HEK293 (cell line): ENCODE results near the gene ESR1.

ENCODE experiments used
- CTCF ChIP-seq: fragments of 450-650 bp; formaldehyde crosslinking; IDR thresholded peaks from 2 replicates; pipeline ENCODE4 v1.5.1; 2016; ENCODE audit warnings: missing biosample characterization, missing genetic modification characterization
- GLIS1 ChIP-seq: fragments of 450-650 bp; formaldehyde crosslinking; IDR thresholded peaks from 2 replicates; pipeline ENCODE4 v1.5.1; 2016; ENCODE audit warnings: missing biosample characterization, missing genetic modification characterization
- REST ChIP-seq: fragments of 450-650 bp; formaldehyde crosslinking; IDR thresholded peaks from 2 replicates; pipeline ENCODE4 v1.5.1; 2016; ENCODE audit warnings: missing biosample characterization, missing genetic modification characterization
- SP2 ChIP-seq: fragments of 450-650 bp; formaldehyde crosslinking; IDR thresholded peaks from 2 replicates; pipeline ENCODE4 v1.5.1; 2016; ENCODE audit warnings: missing biosample characterization, missing genetic modification characterization
- SP3 ChIP-seq: fragments of 450-650 bp; formaldehyde crosslinking; IDR thresholded peaks from 2 replicates; pipeline ENCODE4 v1.5.1; 2016; ENCODE audit warnings: missing biosample characterization, missing genetic modification characterization
- TSHZ1 ChIP-seq: fragments of 450-650 bp; formaldehyde crosslinking; IDR thresholded peaks from 2 replicates; pipeline ENCODE4 v1.5.1; 2016; ENCODE audit warnings: missing biosample characterization, missing genetic modification characterization, borderline replicate concordance
- ZBTB21 ChIP-seq: fragments of 450-650 bp; formaldehyde crosslinking; IDR thresholded peaks from 2 replicates; pipeline ENCODE4 v1.5.1; 2017; ENCODE audit warnings: missing biosample characterization, missing genetic modification characterization
- ZBTB7A ChIP-seq: fragments of 450-650 bp; formaldehyde crosslinking; IDR thresholded peaks from 2 replicates; pipeline ENCODE4 v1.5.1; 2016; ENCODE audit warnings: low read depth, missing biosample characterization, missing genetic modification characterization
- ZNF350 ChIP-seq: fragments of 450-650 bp; formaldehyde crosslinking; IDR thresholded peaks from 2 replicates; pipeline ENCODE4 v1.5.0; 2017; ENCODE audit warnings: missing biosample characterization, mild to moderate bottlenecking, missing genetic modification characterization
- ZNF362 ChIP-seq: fragments of 450-650 bp; formaldehyde crosslinking; IDR thresholded peaks from 2 replicates; pipeline ENCODE4 v1.5.1; 2016; ENCODE audit warnings: missing biosample characterization, missing genetic modification characterization
- ZNF433 ChIP-seq: fragments of 450-650 bp; formaldehyde crosslinking; IDR thresholded peaks from 2 replicates; pipeline ENCODE4 v1.5.1; 2016; ENCODE audit warnings: missing biosample characterization, missing genetic modification characterization, low read depth
- ZNF48 ChIP-seq: fragments of 450-650 bp; formaldehyde crosslinking; IDR thresholded peaks from 2 replicates; pipeline ENCODE4 v1.5.1; 2016; ENCODE audit warnings: missing biosample characterization, missing genetic modification characterization

GRCh38 chr6:151917531-151918329, 110.2 kb downstream of the ESR1 start:
- TF ChIP-seq TSHZ1 (tag by site-specific recombination) (no peak), ZNF362 (tag by site-specific recombination) (no peak), ZNF48 (tag by site-specific recombination) (no peak), GLIS1 (no peak), CTCF (no peak), ZBTB7A (tag by site-specific recombination) (no peak), ZBTB21 (tag by site-specific recombination) (no peak), SP2 (tag by site-specific recombination) (no peak), SP3 (tag by site-specific recombination) (no peak), ZNF350 (tag by site-specific recombination) (no peak), ZNF433 (tag by site-specific recombination) (no peak), REST (tag by site-specific recombination) (no peak)
